Kidney (tissue), 14 donors: ENCODE data around the gene PRKCD. TPM values are rescaled to one million over a fixed set of nuclear protein-coding genes. Genes with fewer than 3 reads are reported as not detected.

ENCODE experiments used
- DNase-seq, 5 donors: peaks; one replicate each; pipeline ENCODE4 v3.0.0-alpha.2; 2013 to 2020
- FAIRE-seq: peaks from 2 replicates; lab custom pipeline; 2012; peaks lifted over from hg19 to GRCh38; lab: Jason Lieb, UNC
- H3K27ac ChIP-seq, 2 donors: one replicate each; pipeline ENCODE4 v1.7.0; 2013; ENCODE audit warnings: low read depth in 2 of 2, low read length in 2 of 2, inconsistent platforms in 1 of 2
- H3K27me3 ChIP-seq: one replicate; pipeline ENCODE4 v1.7.1; 2013; ENCODE audit warnings: low read length, inconsistent platforms; ENCODE audit not compliant: control insufficient read depth, insufficient read depth
- H3K36me3 ChIP-seq, 3 donors: one replicate each; pipeline versions ENCODE4 v1.7.0 to v1.7.1; 2013; ENCODE audit warnings: low read length in 3 of 3, control low read depth in 1 of 3, inconsistent platforms in 1 of 3; ENCODE audit not compliant: insufficient read depth in 3 of 3, control insufficient read depth in 2 of 3
- H3K4me1 ChIP-seq, 3 donors: one replicate each; pipeline versions ENCODE4 v1.7.0 to v1.7.1; 2013; ENCODE audit warnings: low read length in 3 of 3, inconsistent platforms in 1 of 3, low read depth in 1 of 3; ENCODE audit not compliant: control insufficient read depth in 2 of 3, insufficient read depth in 2 of 3
- H3K4me3 ChIP-seq, 3 donors: one replicate each; pipeline versions ENCODE4 v1.7.0 to v1.8.1; 2013; ENCODE audit warnings: low read length in 3 of 3, control low read depth in 1 of 3, inconsistent platforms in 1 of 3
- H3K9ac ChIP-seq, 3 donors: one replicate each; pipeline versions ENCODE4 v1.7.0 to v1.7.1; 2013; ENCODE audit warnings: low read length in 3 of 3, control low read depth in 1 of 3, inconsistent platforms in 1 of 3
- H3K9me3 ChIP-seq, 3 donors: one replicate each; pipeline versions ENCODE4 v1.7.0 to v1.7.1; 2013; ENCODE audit warnings: low read length in 3 of 3, control low read depth in 1 of 3, inconsistent platforms in 1 of 3; ENCODE audit not compliant: control insufficient read depth in 2 of 3, insufficient read depth in 1 of 3
- CTCF ChIP-seq: IDR thresholded peaks from 3 replicates; pipeline ENCODE4 v1.5.1; 2012; ENCODE audit warnings: mild to moderate bottlenecking, moderate library complexity, borderline replicate concordance; ENCODE audit not compliant: insufficient read depth; ENCODE audit errors: extremely low read depth
- intact Hi-C: fragments of 100-400 bp; cut with DNase I; formaldehyde crosslinking; loops from one replicate; pipeline ENCODE4 v1.11.1; 2022
- polyA plus RNA-seq: library from polyadenylated mRNA; stranded (reverse); fragments of 350-450 nt; fragmentation: Illumina TruSeq; extraction: RNeasy Lipid Tissue Mini Kit (QIAGEN cat#74804); gene quantifications from one replicate; pipeline ENCODE4 v1.2.3, GENCODE V29; 2014; ENCODE audit warnings: low read depth, low replicate concordance; ENCODE audit not compliant: insufficient read depth
- total RNA-seq: library from RNA; stranded (reverse); fragmentation: NEBNext Ultra II Directional; extraction: Animal tissue kit (Norgen Biotek cat#: 25700); gene quantifications from one replicate; pipeline ENCODE4 v1.2.1, GENCODE V29; 2021
- donor health status: control.
- donor health status: control.
- donor health status: control.
- donor health status: control.
- donor health status: control.
- donor health status: DM: yes; HTN: yes; CAD: no.
- donor health status: Normal renal cell carcinoma (clear cell type).

The PRKCD gene
- total and polyA plus RNA-seq, 2 donors from 2014 or later, result 26.6 to 29.1 TPM

DNA sequence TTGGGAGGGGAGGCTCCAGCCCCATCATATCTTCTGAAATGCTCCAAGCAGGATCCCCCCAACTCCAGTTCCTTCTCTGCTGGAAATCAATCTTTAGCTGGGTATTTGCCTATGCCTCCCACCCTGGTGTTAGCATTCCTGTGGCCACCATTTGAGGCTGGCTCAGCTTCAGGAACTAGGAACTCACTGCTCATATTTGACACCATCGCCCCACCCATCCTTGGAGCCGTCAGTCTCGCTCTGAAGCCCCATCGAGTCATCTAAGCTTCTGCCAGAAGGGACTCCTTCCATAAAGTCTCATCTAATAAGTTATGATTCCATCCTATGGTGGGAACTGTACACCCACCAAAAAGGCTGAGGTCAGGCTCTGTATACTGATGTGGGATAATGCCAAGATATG, 26.4 kb downstream of the PRKCD start:
- Histone ChIP-seq H3K9ac (no peak overlapping the region), H3K27me3 (no peaks in the 10 kb centered on the region), H3K4me3 (no peak overlapping the region), H3K27ac (no peak overlapping the region), H3K4me1 (no peaks in the 10 kb centered on the region), H3K9me3 (no peaks in the 10 kb centered on the region), H3K36me3 (peaks cover 3 to 37% (median 33%) of the 10 kb centered on the region in 3 donors)
- no peak for TF ChIP-seq CTCF
- FAIRE-seq (no peak), DNase-seq (peak in 1 of 5 donors; percentile 30)
- intact Hi-C loops, result no loop called here

DNA sequence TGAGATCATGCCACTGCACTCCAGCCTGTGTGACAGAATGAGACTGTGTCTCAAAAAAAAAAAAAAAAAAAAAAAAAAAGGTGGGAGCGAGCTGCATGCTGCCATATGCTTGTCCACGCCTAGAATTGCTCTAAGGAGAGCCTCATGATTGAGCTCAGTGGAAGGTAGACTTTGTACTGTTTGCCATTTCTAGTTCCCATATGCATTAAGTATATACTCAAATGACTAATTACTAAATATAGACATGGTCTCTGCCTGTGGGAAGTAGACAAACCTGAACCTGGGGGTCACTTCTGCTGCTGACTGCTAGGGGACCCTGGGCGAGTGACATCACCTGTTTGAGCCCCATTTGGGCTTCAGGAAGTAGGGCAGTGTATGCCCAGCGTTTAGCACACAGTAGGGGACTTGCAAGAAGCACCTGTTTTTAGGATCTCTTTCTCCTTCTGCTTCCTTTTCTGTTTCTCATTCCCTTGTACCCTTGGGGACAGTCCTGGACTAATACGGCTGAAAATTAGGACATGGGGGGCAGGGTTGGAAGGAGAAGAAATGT, 27.2 kb downstream of the PRKCD start:
- no peak for TF ChIP-seq CTCF
- Histone ChIP-seq H3K4me1 (peaks cover 0 to 3% (median 0%) of the 10 kb centered on the region in 3 donors), H3K9ac (no peak overlapping the region), H3K4me3 (no peak overlapping the region), H3K36me3 (peaks cover 3 to 33% (median 29%) of the 10 kb centered on the region in 3 donors), H3K27me3 (no peaks in the 10 kb centered on the region), H3K9me3 (no peaks in the 10 kb centered on the region), H3K27ac (no peak overlapping the region)
- FAIRE-seq (no peak), DNase-seq (peak in 2 of 5 donors; percentile 4 to 19)
- intact Hi-C loops, result no loop called here

DNA sequence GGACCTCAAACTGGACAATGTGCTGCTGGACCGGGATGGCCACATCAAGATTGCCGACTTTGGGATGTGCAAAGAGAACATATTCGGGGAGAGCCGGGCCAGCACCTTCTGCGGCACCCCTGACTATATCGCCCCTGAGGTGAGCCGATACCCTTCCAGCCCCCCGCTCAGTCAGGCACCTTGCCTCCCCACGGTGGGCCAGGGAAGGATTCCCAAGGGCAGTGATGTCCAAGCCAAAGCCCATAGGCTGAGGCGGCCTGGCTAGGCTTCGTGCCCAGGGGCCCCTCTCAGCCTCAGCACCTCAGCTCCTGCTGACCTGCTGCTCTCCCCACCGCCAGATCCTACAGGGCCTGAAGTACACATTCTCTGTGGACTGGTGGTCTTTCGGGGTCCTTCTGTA, 27.7 kb downstream of the PRKCD start:
- Histone ChIP-seq H3K27ac (no peak overlapping the region), H3K4me1 (peaks cover 0 to 5% (median 0%) of the 10 kb centered on the region in 3 donors), H3K36me3 (peaks cover 3 to 29% (median 28%) of the 10 kb centered on the region in 3 donors), H3K9me3 (no peaks in the 10 kb centered on the region), H3K4me3 (no peak overlapping the region), H3K9ac (no peak overlapping the region), H3K27me3 (no peaks in the 10 kb centered on the region)
- DNase-seq, result peak in 2 of 5 donors; percentile 19 to 63
- no peak for TF ChIP-seq CTCF
- intact Hi-C loops, result no loop called here
- no peak for FAIRE-seq
